AG09309 (cell line): Measurements from ENCODE around the gene MTTP.

Experiments
- DNase-seq: peaks from one replicate; pipeline ENCODE4 v3.0.0-alpha.2; 2010; ENCODE audit warnings: low read depth
- H3K4me3 ChIP-seq: 2 replicates; pipeline ENCODE4 v1.5.1; 2011; ENCODE audit warnings: mild to moderate bottlenecking, low read depth, low read length, moderate library complexity; ENCODE audit not compliant: control insufficient read depth
- TF ChIP-seq, protein P1 (sequence below): IDR thresholded peaks from 2 replicates; pipeline ENCODE4 v1.5.1; 2011; ENCODE audit warnings: mild to moderate bottlenecking, low read depth, low read length, inconsistent platforms; ENCODE audit not compliant: insufficient read depth, control insufficient read depth; ENCODE audit errors: missing control alignments

The MTTP gene

DNA sequence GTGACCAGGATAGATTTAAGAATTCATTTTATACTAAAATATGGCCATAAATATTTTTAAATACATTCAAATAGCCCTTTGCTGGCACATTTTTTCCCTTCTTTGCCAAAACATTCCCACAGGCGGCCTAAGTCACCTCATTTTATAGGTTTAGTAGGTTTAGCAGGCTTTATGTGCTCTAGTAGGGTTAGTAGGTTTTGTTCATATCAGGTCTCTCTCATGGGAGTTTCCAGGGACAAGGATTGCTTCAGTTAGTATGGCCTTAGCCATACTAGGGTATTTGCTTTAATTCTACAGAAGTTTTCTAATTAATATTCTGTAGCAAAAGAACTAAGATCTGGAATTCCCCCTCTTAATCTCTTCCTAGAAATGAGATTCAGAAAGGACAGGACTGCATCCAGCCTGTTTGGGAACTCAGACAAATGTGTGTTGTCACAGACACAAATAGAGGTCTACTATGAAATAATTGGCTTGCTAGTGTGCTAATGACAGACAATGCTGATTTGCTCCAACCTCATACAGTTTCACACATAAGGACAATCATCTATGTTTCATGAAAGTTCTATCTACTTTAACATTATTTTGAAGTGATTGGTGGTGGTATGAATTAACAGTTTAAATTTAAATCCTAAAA, 772 bp upstream of the MTTP start:
- TF ChIP-seq, protein P1, sequence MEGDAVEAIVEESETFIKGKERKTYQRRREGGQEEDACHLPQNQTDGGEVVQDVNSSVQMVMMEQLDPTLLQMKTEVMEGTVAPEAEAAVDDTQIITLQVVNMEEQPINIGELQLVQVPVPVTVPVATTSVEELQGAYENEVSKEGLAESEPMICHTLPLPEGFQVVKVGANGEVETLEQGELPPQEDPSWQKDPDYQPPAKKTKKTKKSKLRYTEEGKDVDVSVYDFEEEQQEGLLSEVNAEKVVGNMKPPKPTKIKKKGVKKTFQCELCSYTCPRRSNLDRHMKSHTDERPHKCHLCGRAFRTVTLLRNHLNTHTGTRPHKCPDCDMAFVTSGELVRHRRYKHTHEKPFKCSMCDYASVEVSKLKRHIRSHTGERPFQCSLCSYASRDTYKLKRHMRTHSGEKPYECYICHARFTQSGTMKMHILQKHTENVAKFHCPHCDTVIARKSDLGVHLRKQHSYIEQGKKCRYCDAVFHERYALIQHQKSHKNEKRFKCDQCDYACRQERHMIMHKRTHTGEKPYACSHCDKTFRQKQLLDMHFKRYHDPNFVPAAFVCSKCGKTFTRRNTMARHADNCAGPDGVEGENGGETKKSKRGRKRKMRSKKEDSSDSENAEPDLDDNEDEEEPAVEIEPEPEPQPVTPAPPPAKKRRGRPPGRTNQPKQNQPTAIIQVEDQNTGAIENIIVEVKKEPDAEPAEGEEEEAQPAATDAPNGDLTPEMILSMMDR = no peak
- no peak overlapping the region for H3K4me3 ChIP-seq
- DNase-seq = no peak

DNA sequence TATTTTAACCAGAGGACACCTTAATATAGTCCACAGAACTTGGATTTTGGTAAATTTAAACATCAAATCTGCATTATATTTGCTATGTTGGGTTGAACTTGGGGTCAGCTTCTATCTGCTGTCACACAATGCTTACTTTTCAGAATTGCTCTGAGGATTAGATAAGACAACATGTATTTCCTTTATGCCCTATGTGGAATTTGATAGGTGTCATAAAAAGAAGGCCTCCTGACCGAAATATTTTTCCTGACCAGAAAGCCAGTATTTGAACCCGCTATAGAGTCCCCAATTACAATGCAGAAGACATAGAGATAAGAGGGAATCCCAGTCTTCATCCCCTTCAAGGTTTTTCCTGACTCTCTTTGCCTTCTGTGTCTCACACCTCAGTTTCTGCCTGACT, 4.1 kb downstream of the MTTP start:
- TF ChIP-seq, protein P1 = no peak
- no peak for DNase-seq
- H3K4me3 ChIP-seq = no peak overlapping the region

DNA sequence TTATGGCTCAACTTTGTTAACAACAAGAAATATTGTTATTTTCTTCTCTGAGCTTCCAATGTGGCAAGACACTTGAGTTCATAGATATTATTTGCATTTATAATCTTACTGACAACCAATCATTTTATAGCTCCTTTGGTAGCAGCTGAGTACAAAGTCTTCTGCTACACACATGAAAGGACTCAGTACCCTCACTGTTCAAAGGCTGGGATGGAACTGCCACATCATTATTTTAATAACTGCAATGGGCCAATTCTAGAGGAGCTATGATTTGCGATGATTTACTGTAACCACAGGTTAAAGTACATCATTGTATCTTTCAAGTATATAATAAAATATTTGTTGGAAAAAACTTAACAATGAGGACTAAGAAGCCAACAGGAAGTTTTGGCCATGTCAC, 10.9 kb downstream of the MTTP start:
- H3K4me3 ChIP-seq = no peak overlapping the region
- DNase-seq = no peak
- TF ChIP-seq, protein P1 = no peak

DNA sequence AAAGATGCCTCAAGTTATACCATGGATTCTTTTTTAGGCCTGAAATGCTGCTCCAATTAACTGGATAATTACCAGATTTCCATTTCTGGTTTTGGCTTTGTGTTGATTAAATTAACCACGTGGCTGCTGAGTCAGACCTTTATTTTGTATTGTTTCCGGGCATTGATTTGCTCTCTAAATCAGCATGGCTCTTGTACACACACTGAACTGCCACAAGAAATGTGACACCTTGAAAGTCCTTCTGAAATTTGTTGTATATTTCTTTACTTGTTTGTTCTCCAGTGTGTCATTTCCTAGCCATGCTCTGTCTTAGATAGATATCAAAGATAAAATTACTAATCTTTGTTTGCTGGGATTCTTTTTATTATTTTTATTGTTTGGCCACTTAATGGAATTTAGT, 11.7 kb downstream of the MTTP start:
- TF ChIP-seq, protein P1 = no peak
- no peak for DNase-seq
- H3K4me3 ChIP-seq = no peak overlapping the region

DNA sequence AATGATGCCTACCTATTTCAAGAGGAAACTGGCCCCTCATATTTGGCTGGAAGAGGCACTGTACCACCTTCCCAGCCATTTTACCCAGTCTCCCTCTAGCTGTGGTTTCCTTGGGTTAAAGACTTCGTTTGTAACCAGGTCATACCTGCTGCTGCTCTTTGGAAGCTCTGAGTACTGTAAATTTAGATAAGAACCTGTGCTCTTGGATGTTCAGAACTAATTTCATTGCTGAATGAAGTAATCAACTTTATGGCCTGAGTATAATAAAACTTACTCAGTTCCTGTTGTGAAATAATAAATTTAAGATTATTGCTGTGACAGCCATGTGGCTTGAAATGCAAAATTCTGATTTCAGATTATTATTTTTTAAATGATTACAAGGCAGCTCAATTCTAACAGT, 12.2 kb downstream of the MTTP start:
- H3K4me3 ChIP-seq = no peak overlapping the region
- DNase-seq = no peak
- TF ChIP-seq, protein P1 = no peak

DNA sequence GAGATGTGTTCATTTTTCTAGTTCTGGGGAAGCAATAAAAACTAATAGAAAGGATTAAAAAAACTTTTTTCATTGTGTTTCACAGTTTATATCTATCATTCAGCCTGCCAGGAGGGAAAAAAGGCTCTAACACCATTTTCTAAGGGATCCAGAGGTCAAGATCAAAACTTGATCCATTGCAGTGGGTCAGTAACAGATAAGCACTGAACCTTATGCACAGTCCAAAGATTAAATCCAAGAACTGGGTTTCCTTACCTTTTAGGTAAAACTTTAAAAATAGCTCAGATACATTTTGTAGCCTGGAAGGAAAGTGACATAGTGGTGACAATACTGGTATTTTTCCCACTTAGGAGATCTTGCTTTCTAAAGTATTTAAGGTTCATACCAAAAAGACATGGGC, 12.7 kb downstream of the MTTP start:
- H3K4me3 ChIP-seq = no peak overlapping the region
- no peak for DNase-seq
- TF ChIP-seq, protein P1 = no peak

DNA sequence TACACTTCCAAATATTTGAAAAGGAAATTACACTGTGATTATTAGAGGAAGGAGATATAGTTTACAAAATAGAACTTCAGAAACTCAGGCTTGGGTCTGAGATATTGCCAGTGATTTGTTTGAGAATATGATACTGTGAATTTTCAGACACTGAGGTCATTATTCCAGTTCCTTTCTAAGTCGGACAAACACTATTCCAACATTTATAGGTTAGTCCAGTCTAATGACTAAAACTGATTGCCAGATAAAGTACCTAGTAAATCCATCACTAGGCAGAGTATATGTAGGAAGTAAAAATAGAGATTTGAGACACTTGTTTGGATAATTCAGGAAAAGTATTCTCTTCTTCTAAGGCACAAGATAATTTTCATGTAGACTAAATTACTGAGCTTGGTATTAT, 13.2 kb downstream of the MTTP start:
- TF ChIP-seq, protein P1 = no peak
- H3K4me3 ChIP-seq = no peak overlapping the region
- no peak for DNase-seq
